Rectal smooth muscle tissue (tissue), 1 donor: ENCODE results near the gene GDPD3.

ENCODE experiments used
- H3K27ac ChIP-seq: one replicate; pipeline ENCODE4 v1.7.0; 2013; ENCODE audit warnings: low read depth, low read length, inconsistent platforms
- H3K27me3 ChIP-seq: one replicate; pipeline ENCODE4 v1.7.0; 2013; ENCODE audit warnings: low read length; ENCODE audit not compliant: control insufficient read depth, insufficient read depth
- H3K36me3 ChIP-seq: one replicate; pipeline ENCODE4 v1.7.0; 2013; ENCODE audit warnings: low read length; ENCODE audit not compliant: control insufficient read depth, insufficient read depth
- H3K4me1 ChIP-seq: one replicate; pipeline ENCODE4 v1.7.0; 2013; ENCODE audit warnings: low read length; ENCODE audit not compliant: control insufficient read depth, insufficient read depth
- H3K4me3 ChIP-seq: one replicate; pipeline ENCODE4 v1.7.0; 2013; ENCODE audit warnings: low read length
- H3K9ac ChIP-seq: one replicate; pipeline ENCODE4 v1.7.0; 2013; ENCODE audit warnings: low read length

GDPD3 gene

GRCh38 chr16:30078744-30079143 is 34.6 kb downstream of the GDPD3 start:
- H3K9ac ChIP-seq, result no peak overlapping the region
- H3K27me3 ChIP-seq, result no peaks in the 10 kb centered on the region
- no peak overlapping the region for H3K4me3 ChIP-seq
- peaks cover 29% of the 10 kb centered on the region for H3K36me3 ChIP-seq
- peaks cover 17% of the 10 kb centered on the region for H3K4me1 ChIP-seq
- H3K27ac ChIP-seq, result no peak overlapping the region

DNA sequence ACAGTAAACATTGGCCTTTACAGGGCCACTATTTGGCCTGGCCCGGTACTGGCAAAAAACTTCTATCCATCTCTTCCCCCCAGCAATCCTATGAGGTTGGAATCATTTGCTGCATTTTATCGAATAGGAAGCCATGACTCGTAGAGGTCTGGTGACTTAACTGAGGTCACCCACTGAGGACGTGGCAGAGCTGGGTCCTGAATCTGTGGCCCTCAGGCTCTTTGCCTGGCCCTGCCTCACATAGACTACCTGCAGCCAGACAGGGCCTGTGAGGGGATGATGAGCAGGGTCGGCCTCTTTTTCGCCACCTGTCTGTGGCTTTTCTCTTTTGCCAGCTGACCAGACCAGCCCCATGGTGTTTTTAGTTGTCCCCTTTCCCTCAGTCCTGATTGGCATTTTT is 35.7 kb downstream of the GDPD3 start:
- no peak overlapping the region for H3K9ac ChIP-seq
- H3K36me3 ChIP-seq, result peaks cover 19% of the 10 kb centered on the region
- H3K27ac ChIP-seq, result no peak overlapping the region
- H3K4me3 ChIP-seq, result peak overlapping the region; percentile 83
- H3K4me1 ChIP-seq, result peaks cover 17% of the 10 kb centered on the region
- no peaks in the 10 kb centered on the region for H3K27me3 ChIP-seq

DNA sequence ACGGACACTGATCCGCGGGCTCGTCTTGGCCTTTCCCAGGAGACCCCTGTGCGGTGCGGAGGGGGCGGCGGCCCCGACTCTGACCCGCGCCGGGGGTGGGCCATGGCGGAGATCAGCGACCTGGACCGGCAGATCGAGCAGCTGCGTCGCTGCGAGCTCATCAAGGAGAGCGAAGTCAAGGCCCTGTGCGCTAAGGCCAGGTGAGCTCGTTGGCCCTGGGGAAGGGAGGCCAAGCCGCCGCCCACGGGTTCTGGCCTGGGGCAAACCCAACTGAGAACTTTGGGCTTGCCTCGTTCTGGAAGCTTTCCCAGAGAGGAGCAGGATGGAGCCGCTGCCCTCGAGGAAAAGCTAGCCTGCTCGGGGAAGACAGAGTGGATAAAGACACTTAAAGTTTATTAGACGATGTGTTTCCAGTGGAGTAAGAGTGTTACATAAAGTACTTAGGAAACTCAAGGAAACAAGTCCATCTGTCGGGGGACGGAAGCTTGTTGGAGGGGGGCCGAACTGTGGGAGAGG is 37.0 kb downstream of the GDPD3 start:
- no peaks in the 10 kb centered on the region for H3K27me3 ChIP-seq
- peak overlapping the region; percentile 91 for H3K27ac ChIP-seq
- H3K36me3 ChIP-seq, result peaks cover 15% of the 10 kb centered on the region

GRCh38 chr16:30075503-30076275 is 37.6 kb downstream of the GDPD3 start, which contains the start of gene PPP4C:
Gene PPP4C (plus strand): TSS chr16:30075994. CDS start chr16:30076378, 384 bp downstream.
- H3K27ac ChIP-seq, result peak within 1 kb of the TSS; percentile 91

More for the DNA sequence above, 37.0 kb downstream of the GDPD3 start:
- peak overlapping the region; percentile 83 for H3K4me3 ChIP-seq
- H3K9ac ChIP-seq, result peak overlapping the region; percentile 34
- H3K4me1 ChIP-seq, result peaks cover 17% of the 10 kb centered on the region

GRCh38 chr16:30070490-30070889 is 42.8 kb downstream of the GDPD3 start:
- Histone ChIP-seq H3K36me3 (peaks cover 43% of the 10 kb centered on the region), H3K27me3 (no peaks in the 10 kb centered on the region), H3K9ac (no peak overlapping the region), H3K4me1 (peaks cover 35% of the 10 kb centered on the region), H3K27ac (peak overlapping the region; percentile 51), H3K4me3 (no peak overlapping the region)

More at GRCh38 chr16:30075503-30076275, 37.6 kb downstream of the GDPD3 start, which contains the start of gene PPP4C:
- peaks cover 17% of the 10 kb centered on the region for H3K4me1 ChIP-seq
- H3K36me3 ChIP-seq, result peaks cover 13% of the 10 kb centered on the region
- H3K9ac ChIP-seq, result peak within 1 kb of the TSS; percentile 34
- H3K27me3 ChIP-seq, result no peaks in the 10 kb centered on the region
- peak within 1 kb of the TSS; percentile 83 for H3K4me3 ChIP-seq

DNA sequence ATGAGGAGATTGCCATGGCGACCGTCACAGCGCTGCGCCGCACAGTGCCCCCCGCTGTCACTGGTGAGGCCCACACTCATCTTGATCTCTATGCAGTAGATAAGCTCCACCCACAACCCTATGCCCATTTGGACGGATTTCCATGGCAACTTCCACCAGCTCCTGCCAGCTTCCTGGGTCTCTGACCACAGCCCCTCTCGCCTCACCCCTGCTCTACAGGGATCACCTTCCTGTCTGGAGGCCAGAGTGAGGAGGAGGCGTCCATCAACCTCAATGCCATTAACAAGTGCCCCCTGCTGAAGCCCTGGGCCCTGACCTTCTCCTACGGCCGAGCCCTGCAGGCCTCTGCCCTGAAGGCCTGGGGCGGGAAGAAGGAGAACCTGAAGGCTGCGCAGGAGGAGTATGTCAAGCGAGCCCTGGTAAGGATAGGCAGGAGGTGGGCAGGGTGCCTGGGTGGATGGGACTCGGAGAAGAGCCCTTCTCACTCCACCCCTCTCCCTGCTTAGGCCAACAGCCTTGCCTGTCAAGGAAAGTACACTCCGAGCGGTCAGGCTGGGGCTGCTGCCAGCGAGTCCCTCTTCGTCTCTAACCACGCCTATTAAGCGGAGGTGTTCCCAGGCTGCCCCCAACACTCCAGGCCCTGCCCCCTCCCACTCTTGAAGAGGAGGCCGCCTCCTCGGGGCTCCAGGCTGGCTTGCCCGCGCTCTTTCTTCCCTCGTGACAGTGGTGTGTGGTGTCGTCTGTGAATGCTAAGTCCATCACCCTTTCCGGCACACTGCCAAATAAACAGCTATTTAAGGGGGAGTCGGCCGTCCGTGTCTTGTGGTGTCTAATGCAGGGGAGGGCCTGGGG is 43.5 kb downstream of the GDPD3 start:
- H3K4me1 ChIP-seq, result peaks cover 32% of the 10 kb centered on the region
- peak overlapping the region; percentile 23 for H3K4me3 ChIP-seq
- H3K27ac ChIP-seq, result peak overlapping the region; percentile 51
- H3K9ac ChIP-seq, result no peak overlapping the region
- no peaks in the 10 kb centered on the region for H3K27me3 ChIP-seq
- peaks cover 43% of the 10 kb centered on the region for H3K36me3 ChIP-seq

DNA sequence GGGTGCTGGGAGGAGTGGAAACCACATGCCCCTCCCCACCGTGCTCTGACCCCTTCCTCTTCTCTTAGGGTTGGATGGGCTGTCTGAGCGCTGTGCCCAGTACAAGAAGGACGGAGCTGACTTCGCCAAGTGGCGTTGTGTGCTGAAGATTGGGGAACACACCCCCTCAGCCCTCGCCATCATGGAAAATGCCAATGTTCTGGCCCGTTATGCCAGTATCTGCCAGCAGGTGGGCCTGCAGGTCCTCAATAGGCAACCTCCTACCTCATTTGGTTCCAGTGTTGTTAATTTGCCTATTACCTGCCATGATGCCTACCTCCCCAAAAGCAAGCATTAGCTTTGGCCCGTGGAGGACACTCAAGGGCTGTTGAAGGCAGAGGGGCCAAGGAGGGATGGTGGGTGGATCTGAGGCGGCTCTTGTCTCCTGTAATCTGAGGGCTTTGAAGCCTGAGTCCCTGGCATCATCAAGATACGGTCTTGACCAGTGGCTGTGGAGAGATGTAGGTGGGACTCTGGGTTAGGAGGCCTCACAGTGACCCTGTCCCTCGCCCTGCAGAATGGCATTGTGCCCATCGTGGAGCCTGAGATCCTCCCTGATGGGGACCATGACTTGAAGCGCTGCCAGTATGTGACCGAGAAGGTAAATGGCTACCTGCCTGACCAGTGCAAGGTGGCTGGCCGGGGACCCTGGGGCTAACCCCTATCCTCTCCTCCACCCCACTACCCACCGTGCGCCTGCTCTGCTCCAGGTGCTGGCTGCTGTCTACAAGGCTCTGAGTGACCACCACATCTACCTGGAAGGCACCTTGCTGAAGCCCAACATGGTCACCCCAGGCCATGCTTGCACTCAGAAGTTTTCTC is 44.4 kb downstream of the GDPD3 start:
- peaks cover 32% of the 10 kb centered on the region for H3K4me1 ChIP-seq

DNA sequence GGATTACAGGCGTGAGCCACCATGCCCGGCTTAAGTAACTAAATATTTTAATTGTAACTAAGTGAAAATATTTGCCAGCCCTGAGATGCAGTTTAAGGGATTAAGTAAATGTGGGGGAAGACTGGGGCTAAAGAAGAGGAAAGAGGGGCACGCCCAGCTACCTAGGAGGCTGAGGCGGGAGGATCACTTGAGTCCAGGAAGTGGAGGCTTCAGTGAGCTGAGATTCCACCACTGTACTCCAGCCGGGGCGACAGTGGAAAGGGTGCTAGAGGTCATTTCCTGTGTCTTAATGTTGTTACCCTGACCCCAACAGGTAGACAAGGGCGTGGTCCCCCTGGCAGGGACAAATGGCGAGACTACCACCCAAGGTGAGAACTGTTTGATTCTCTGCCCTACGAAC is 45.0 kb downstream of the GDPD3 start:
- Histone ChIP-seq H3K4me3 (peak overlapping the region; percentile 22), H3K4me1 (peaks cover 38% of the 10 kb centered on the region), H3K9ac (peak overlapping the region; percentile 10), H3K36me3 (peaks cover 43% of the 10 kb centered on the region), H3K27me3 (no peaks in the 10 kb centered on the region), H3K27ac (peak overlapping the region; percentile 25)

More for the DNA sequence above, 44.4 kb downstream of the GDPD3 start:
- no peaks in the 10 kb centered on the region for H3K27me3 ChIP-seq
- H3K36me3 ChIP-seq, result peaks cover 43% of the 10 kb centered on the region
- peak overlapping the region; percentile 29 for H3K4me3 ChIP-seq
- peak overlapping the region; percentile 10 for H3K9ac ChIP-seq
- peak overlapping the region; percentile 25 for H3K27ac ChIP-seq

- H3K27me3 ChIP-seq, result no peaks in the 10 kb centered on the region
- peak overlapping the region; percentile 99 for H3K4me3 ChIP-seq
- peak overlapping the region; percentile 99 for H3K27ac ChIP-seq
- H3K36me3 ChIP-seq, result peaks cover 43% of the 10 kb centered on the region
- H3K4me1 ChIP-seq, result peaks cover 41% of the 10 kb centered on the region
- H3K9ac ChIP-seq, result no peak overlapping the region
These were observed 45.8 kb downstream of the GDPD3 start for GRCh38 chr16:30067584-30067916.

- Histone ChIP-seq H3K4me1 (peaks cover 41% of the 10 kb centered on the region), H3K36me3 (peaks cover 43% of the 10 kb centered on the region), H3K27me3 (no peaks in the 10 kb centered on the region), H3K9ac (peak overlapping the region; percentile 85), H3K4me3 (peak overlapping the region; percentile 99), H3K27ac (peak overlapping the region; percentile 99)
These were observed 46.4 kb downstream of the GDPD3 start for GRCh38 chr16:30066761-30067583.
